AG08396 (cell line): ENCODE results near the gene CEP104.

ENCODE experiments used
- DNase-seq: peaks from one replicate; pipeline ENCODE4 v3.0.0; 2012; ENCODE audit warnings: low spot score, mixed read lengths

Gene CEP104

DNA sequence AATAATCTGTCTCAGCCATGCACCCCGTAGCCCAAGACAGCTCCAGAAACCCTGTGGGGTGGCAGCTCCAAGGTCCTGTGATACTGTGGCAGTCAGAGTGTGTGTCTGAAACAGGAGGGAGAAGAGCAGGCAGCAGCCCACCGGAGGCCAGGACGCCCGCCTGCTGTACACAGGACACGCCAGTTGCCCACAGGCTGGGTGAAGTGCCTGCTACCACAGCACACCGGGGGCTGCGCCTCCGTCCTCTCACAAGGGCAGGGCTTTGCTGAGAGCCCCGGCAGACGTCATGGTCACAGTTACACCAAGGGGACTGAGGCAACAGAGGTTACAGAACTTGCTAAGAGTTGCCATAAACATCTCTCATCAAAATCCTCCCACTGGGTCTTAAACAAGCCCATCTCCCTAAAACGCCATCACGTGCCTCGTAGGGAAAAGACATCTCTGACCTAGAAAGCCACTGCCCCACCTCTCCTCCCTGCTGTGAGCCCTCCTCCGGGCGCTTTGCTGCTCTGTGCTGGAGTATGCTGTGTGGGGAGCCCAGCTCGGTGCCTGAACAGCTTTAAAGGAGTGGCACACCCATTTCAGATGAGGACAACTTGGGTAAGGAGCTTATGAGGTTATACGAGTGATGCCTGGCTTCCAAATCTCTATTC lies 37.7 kb upstream of the CEP104 start:
- no peak for DNase-seq

DNA sequence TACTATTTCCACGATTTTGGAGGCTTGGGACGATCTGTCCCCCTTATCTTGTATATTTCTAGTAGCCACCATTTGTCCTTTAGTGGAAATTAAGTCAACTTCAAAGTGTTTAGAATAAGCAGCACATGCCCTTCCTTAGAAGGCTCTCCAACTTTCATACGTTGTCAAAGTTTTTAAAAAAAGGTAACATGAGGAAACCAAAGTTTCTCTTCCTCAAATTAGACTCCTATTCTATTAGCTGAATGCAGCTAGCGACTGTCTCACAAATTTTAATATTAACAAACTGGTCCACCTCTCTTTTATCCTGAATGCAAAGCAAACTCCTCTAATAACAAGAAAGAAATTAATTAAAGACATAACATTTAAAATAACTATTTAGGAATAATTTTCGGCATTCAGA lies 36.2 kb upstream of the CEP104 start:
- no peak for DNase-seq

DNA sequence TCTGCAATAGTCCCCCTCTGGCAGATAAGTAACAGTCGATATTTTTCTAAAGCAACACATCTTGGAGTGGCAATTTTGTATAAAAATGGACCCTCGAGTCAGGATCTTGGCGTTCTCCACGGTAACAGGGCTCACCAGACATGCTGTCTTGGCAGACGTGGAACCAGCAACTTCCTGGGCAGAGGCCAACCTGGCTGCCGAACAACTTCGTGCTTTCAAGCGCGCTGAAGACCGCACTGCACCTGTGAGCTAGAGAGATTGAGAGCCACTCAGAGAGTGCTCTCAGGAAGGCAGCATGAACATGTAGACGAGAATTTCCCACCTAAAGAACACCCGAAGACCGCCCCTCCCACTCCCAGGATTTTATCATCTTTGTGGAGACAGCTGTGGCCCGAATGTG lies 35.7 kb upstream of the CEP104 start:
- DNase-seq, result no peak

DNA sequence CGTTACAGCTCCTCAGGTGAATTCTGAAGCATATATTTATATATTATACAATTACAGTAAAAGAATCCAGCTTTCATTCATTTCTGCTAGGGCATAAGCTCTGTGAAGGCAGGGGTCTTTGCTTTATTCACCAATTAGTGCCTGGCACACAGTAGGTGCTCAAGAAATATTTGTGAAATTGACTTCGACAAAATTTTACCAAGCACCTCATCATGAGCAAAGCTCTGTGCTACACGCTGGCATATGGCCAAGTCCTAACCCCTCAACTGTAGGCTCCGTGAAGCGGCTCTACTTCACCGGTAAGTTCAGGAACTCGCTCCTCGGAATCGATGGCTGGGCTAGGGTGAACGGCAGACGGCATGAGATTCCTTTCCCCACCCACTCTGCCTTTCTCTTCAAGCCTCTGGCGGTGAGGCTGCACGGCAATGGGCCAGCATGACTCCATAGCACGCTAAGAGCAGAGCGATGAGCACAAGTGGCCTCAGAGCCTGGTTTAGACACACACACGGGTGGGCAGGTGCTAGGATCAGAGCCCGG lies 34.4 kb upstream of the CEP104 start:
- no peak for DNase-seq

DNA sequence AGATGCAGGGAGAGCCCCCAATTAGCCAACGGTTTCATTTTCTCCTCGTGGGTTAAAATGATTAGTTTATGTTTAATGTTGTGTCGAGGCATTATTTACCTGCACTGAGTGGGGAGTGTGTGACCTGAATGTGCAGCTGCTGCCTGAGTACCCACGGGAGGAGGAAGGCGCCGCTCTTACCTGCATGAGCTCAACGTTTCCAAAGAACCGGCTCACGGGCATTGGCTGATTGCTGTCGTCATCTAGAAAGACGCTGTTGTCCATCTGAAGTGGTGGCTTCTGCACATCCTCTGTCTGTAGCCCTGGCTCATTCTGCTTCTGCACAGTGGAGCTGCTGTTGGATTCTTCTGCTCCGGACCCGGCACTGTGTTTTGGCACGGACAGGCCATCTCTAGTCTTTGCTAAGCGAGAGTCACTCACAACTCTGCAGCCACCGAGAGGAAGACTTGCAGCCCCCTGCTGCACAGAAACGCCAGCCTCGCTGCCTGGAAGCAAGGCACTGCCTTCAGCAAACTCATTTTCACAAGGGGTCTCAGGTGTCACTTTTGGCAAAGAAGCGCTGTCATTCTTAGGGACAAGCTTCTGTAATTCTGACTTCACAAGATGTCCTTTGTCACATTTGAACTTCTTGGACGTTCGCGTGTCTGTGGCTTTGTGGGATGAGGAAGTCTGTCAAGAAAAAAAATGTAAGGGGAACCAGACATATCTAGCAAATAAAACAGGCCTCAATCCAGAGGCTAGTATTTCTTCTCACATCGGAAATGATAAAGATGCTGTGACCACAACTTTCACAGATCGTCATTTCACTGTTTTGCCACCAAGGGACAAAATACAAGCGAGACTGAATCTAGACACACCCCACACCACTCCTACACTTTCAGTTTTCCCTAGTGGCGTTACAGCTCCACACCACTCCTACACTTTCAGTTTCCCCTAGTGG lies 33.6 kb upstream of the CEP104 start:
- DNase-seq, result no peak

DNA sequence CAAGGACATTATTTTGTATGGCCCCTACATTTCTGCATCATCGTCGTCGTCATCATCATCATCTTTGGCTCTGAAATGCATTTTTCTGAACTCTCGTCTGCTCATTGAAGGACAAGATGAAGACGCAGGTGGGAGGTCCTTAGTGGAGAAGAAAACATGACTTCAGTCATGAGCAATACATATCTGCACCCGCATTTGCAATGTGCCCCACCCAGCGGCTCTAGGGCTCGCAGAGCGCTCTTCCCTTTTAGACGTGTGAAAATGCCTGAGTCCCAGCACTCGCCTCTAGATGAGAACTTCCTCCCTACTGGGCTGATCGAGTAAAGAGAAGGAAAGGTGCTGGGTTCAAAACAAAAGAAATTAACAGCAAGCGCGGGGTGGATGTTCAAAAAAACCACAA lies 32.9 kb upstream of the CEP104 start:
- DNase-seq, result no peak

DNA sequence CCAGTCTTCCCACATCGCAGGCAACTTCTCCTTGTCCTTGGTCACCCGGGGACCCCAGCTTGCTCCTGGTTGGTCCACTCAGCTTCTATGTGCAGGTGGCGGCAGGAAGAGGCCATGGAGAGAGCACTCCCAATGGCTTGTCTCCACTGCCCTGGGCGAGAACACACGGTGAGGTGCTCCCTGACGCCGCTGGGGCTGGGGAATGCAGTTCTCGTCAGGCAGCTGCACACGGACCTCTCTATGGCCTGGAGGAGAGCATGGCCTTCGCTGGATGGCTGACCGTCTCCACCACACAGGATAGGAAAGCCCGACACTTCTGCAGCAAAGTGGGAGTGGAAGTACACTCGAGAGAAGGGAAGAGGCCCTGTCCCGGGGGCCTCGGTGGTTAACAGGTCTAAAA lies 31.3 kb upstream of the CEP104 start:
- DNase-seq, result no peak

DNA sequence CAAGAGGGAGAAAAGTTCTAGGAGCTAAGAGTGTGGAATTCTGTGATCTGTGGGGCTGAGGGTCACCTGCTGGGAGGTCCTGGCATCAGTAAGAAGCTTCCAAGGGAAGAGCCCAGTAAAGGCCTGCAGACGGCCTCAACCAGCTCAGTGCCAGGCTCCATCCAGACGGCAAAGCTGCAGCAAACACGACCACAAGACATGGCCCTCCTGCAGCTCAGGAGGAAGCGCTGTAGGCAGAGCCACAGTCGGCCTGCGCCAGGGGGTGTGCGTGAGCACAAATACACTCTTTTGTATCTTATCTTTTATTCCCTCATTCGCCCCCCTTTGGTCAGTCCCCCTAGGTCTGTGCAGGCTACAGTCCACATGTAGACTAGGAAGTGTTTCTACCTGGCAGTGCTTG lies 29.7 kb upstream of the CEP104 start:
- DNase-seq, result no peak

DNA sequence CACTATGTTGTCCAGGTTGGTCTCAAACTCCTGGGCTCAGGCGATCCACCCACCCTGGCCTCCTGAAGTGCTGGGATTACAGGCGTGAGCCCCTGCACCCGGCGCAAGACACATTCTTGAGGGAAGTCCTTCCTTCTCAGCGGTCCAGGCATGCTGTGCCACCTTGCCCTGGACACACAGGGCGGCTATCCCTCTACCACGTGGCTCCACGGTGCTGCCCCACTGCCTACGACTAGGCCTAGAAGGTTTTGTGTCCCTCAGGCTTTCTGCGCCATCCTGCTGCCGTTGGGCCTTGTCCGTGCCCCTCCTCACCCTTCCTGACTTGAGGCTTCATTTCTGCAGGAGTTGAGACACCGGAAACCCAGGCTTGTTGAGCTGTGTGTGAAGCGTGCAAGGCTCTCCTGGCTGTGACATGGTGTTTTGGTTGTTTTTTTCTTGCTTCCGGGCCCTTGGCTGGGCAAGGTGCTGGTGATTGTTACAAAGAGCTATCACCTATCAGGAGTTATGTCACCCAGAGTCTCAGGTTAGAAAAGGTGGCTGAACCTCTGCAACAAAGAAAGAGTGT lies 29.2 kb upstream of the CEP104 start:
- no peak for DNase-seq

DNA sequence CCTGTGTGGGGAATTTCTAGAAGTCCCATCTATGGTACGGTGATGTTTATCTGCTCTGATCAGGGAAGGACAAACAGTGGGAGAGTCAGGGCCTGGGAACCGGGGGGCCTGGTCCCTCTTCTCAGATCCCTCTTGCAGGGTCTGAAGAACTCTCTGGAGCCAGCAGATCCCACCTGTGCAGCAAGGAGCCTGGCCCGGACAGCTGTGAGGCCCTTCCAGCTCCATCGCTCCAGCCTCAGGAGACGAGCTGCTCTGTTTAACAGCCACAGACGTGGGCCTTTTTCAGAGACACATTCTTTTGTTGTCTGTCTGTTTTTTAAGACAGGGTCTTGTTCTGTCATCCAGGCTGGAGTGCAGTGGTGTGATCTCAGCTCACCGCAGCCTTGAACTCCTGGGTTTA lies 28.6 kb upstream of the CEP104 start:
- DNase-seq, result no peak

DNA sequence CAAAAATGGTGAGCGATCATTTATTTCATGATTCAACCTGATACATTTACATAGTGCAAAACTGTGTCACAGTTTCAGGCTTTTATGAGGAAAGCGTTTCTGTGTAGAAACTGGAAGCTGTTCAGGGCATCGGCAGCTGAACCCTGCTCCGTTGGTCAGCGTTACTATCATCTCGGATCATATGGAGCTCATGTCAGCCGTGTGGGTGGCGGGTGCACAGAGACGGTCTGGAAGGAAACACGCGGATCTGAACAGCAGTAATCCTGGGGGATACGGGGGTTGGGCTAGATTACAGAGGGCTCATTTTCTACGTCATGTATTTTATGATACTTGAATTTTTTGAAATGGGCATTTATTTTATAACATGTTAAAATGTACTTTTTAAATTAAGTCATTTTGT lies 28.0 kb upstream of the CEP104 start:
- DNase-seq, result no peak

DNA sequence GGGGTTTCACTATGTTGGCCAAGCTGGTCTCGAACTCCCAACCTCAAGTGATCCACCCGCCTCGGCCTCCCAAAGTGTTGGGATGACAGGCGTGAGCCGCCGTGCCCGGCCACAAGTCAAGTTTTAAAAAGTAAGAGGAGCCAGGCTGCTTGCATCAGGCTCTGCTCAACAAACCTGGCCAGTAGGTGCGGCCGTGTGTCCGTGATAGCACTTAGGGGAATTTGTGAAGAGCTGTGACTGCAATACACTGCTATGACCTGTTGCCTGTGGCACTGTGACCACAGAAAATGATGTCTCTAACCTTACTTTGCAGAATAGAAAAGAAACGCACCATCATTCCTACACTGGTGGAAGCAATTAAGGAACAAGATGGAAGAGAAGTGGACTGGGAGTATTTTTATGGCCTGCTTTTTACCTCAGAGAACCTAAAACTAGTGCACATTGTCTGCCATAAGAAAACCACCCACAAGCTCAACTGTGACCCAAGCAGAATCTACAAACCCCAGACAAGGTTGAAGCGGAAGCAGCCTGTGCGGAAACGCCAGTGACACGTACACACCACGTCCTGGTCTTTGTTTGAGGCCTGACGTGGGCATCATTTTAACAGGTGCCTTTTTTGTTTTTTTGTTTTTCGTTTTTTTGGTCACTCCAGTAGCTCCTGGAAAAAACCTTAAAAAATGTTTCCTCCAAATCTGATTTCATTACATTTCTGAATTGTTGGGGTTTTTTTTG lies 26.3 kb upstream of the CEP104 start:
- no peak for DNase-seq

DNA sequence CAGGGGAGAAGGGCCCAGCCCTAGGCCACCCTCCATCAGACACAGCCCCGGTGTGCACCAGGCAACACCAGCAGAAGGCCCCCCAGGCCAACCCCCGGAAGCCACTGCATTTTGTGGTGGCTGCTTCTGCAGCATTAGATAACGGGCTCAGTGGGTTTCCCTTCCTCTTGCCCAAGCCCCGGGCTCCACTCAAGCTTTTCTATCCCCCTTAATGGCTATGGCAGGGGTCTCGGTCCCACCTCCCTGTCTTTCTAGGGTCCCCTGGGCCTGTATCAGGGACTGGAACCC lies 24.1 kb upstream of the CEP104 start:
- no peak for DNase-seq

DNA sequence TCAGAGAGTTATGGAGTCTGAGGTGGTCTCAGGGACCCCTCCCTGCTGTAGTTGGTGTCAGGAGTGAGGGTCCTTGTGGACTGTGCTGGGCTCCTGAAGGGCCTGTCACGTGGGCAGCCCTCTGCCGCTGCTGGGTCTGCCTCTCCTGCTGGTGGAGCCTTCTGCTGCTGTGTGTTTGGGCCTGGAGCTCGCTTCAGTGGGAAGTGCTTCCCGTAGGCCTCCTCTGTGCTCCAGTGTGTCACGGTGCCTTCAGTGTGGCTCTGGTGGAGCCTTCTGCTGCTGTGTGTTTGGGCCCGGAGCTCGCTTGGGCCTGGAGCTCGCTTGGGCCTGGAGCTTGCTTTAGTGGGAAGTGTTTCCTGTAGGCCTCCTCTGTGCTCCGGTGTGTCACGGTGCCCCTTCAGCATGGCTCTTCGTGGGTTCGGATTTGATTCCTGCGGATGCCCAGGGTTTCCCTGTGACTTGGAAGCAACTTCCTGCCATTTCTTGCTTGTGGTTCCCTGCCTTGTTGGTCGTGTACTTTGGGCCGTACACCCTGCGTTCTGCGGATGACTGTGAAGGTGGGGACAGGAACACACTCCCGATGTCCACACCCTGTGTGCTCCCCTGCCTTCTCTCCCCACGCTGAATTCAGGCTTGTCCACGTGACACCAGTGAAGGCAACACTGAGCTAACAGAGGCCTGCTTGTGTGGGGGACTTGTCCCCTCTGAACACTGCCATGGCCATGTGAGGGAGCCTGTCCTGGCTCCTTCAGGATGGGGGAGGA lies 23.6 kb upstream of the CEP104 start:
- no peak for DNase-seq

DNA sequence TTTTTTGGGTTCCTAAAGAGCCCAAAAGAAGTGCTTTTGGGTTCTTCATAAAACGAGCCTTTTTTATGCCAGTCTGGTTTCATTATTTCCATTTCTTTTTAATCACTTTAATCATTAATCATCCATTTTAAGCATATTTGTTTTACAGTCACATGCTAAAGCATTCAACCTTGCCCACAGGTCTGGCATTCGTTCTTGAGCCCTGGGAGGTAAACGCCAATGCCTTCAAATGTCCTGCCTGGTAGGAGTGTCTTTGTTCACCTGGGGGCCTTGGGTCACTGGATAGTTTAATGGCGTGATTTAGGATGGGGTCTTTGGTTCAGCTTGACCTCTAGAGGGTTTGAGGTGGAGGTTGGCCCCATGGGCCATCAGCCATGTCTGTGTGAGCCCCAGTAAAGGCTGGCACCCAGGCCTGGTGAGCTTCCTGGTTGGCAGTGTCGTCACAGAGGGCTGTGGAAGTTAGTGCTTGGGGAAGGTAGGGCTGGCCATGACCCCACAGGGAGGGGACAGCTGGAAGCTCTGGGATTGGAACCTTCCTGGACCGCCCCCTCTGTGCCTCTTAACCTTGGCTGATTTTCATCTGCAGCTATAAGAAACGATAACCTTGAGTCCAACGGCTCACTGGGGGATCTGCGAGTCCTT lies 22.9 kb upstream of the CEP104 start:
- no peak for DNase-seq

DNA sequence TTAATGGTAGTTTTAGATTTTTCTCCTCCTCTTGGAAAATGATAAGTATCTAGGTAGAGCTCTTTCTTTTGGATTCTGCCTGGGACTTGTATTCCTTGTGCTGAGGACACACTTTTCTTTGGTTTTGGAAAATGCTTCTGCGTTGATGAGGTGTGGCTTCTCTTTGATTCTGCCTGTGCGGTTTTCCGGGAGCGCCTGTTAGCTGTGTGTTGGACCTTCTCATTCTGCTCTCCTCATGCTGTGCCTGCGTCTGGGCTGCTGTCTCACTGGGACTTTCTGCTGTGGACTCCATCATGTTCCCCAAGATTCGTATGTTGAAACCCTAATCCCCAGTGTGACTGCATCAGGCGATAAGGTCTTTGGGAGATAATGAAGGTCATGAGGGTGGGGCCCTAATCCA lies 22.1 kb upstream of the CEP104 start:
- DNase-seq, result no peak

DNA sequence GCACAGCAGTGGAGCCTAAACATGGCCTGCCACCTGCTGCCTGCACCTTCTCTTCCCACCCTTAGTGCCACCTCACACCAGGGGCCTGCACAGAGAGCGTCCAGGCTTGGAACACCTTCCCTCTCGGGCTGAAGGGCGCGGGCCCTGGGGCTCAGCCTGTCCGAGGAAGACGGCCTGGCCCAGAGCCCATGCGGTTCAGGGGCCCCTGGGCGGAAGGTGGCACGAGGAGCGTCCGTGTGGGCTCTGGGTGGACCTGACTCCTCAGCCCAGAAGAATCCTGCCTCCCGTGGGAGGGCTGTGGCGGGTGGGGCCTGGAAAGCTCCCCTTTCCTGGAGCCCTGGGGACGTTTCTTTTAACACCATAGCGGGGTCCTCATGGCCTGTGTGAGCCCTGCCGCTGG lies 19.7 kb upstream of the CEP104 start:
- DNase-seq, result no peak

DNA sequence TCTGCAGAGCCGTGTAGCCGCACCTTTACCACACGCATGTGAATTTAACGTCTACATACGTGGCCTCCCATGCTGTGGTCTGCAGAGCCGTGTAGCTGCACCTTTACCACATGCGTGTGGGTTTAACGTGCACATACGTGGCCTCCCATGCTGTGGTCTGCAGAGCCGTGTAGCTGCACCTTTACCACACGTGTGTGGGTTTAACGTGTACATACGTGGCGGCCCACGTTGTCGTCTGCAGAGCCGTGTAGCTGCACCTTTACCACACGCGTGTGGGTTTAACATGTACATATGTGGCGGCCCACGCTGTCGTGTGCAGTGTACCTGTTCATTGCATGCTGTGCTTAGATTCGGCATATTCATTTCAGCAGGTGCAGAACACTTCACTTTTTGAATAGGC lies 17.7 kb upstream of the CEP104 start:
- no peak for DNase-seq

DNA sequence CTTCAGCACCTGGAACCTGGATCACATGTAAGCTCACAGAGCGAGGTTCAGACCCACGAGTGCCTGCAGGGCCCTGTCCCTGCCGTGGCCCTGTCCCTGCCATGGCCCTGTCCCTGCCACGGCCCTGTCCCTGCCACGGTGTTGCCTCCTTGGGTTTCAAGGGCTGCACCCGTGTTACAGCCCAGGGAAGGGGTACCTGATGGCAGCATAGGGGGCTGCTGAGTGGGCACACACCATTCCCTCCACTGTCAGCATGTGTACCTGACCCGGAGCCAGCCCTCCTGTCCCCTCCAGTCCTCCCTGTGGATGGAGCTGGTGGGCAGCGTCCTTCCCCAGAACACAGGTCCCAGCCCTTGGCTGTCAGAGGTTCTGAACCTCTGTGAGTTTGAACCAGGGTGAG lies 15.5 kb upstream of the CEP104 start:
- DNase-seq, result no peak

DNA sequence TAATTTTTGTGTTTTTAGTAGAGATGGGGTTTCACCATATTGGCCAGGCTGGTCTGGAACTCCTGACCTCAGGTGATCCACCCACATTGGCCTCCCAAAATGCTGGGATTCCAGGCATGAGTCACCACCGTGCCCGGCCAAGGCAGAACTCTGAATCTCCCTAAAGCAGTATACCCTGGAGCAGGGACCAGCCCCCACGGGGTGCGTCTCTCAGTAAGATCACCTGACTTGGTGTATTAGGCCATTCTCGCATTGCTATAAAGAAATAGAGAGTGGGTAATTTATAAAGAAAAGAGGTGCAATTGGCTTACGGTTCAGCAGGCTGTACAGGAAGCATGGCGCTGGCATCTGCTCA lies 14.4 kb upstream of the CEP104 start:
- no peak for DNase-seq

DNA sequence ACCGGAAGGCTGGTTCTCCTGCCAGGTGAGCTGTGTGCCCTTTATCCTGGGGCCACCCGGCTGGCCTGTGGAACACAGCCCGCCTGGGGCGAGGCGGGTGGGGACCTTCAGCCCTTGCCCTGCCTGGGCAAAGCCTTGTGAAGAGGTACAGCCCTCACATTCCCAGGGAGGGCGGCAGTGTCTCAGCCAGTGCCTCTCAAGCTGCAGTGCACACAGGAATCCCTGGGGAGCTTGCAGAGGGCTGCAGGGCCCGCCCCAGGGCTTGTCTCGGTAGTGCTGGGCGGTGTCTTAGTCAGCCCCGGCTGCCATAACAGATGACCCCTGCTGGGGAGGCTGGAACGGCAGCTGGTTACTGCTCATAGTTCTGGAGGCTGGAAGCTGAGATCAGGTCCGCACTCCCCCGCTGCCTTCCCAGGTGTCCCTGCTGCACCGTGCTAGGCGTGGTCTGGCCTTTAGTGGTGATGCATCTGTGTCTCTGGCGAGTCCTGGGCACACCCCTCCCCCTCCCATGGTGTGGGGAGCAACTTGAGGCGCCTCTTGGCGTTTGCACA lies 12.8 kb upstream of the CEP104 start:
- DNase-seq, result no peak
